Measurements from ENCODE around the gene RAPH1.

The RAPH1 gene

DNA sequence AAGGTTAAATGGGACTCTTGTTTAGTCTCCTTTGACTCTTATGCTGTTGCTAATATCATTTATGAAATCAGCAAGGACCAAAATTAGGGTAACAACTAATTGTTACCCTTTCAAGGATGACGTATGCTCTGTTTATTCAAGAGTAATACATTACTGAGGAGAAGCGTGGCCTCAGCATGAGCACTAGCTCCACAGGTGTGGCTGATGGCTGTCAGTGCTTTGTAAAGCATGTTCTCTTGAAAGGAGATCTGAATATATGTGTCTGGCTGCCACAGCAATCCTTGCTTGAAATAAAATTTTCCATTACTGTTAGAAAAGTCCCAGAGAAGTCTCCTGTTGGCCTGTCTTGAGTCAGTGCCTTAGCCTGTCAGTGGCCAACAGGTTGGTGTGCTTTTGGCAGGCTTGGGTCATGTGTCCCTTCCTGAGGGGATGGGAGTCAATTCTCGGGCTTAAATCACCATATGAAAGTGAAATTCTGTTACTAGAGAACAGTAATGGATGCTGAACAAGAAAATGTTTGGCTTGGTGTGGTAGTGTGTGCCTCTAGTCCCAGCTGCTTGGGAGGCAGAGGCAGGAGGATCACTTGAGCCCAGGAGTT, 174.2 kb downstream of the RAPH1 start:
- H3K4me1 ChIP-seq (ENCODE audit: insufficient read depth, low read length): no peaks in the 10 kb centered on the region
- H3K9ac ChIP-seq (ENCODE audit: low read depth, low read length): no peak overlapping the region
- peaks cover 10% of the 10 kb centered on the region for H3K36me3 ChIP-seq (ENCODE audit: insufficient read depth, low read length)
- H3K9me3 ChIP-seq (ENCODE audit: insufficient read depth, low read depth, low read length): no peaks in the 10 kb centered on the region
- H3K4me3 ChIP-seq (ENCODE audit: low read length): no peak overlapping the region
- 90% methylated on average over 3 of the region's 3 CpGs for WGBS
- no peak overlapping the region for H3K27ac ChIP-seq (ENCODE audit: low read depth, low read length)
- no peaks in the 10 kb centered on the region for H3K27me3 ChIP-seq (ENCODE audit: insufficient read depth, low read length)

DNA sequence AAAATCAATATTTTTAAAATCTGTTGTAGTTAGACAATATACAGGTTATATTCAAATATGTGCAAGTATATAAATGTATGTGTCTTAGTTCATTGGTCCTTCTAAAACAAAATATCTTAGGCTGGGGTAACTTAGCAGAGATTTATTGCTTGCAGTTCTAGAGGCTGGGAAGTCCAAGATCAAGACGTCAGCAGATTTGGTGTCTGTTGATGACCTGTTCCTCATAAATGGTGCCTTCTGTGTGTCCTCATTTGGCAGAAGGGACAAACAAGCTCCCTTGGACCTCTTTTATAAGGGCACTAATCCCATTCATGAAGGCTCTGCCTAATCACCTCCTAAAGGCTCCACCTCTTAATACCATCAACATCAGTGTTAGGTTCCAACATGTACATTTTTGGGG, 175.7 kb downstream of the RAPH1 start:
- Histone ChIP-seq H3K36me3 (ENCODE audit: insufficient read depth, low read length) (peaks cover 18% of the 10 kb centered on the region), H3K4me1 (ENCODE audit: insufficient read depth, low read length) (no peaks in the 10 kb centered on the region), H3K9me3 (ENCODE audit: insufficient read depth, low read depth, low read length) (no peaks in the 10 kb centered on the region), H3K4me3 (ENCODE audit: low read length) (no peak overlapping the region), H3K27me3 (ENCODE audit: insufficient read depth, low read length) (no peaks in the 10 kb centered on the region), H3K27ac (ENCODE audit: low read depth, low read length) (no peak overlapping the region), H3K9ac (ENCODE audit: low read depth, low read length) (no peak overlapping the region)
- WGBS: 86% methylated on average over 1 of the region's 1 CpG

DNA sequence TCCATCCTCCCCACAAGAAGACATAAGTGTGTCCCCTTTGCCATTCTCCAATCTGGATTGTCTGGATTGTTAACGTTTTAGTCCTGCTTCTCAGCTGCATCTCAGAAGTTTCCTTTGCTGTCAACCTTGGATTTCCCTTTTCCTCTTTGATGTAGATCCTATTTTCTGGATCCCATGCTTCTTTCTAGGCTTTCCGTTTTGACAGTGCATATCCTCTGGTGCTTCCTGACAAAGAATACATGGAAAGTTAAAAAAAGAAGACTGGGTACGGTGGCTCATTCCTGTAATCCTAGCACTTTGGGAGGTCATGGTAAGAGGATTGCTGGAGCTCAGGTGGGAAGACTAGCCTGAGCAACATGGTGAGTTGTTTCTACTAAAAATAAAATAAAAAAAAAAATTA, 180.1 kb downstream of the RAPH1 start:
- Histone ChIP-seq H3K9ac (ENCODE audit: low read depth, low read length) (no peak overlapping the region), H3K9me3 (ENCODE audit: insufficient read depth, low read depth, low read length) (no peaks in the 10 kb centered on the region), H3K36me3 (ENCODE audit: insufficient read depth, low read length) (peaks cover 23% of the 10 kb centered on the region), H3K4me1 (ENCODE audit: insufficient read depth, low read length) (no peaks in the 10 kb centered on the region), H3K27me3 (ENCODE audit: insufficient read depth, low read length) (no peaks in the 10 kb centered on the region), H3K4me3 (ENCODE audit: low read length) (no peak overlapping the region), H3K27ac (ENCODE audit: low read depth, low read length) (no peak overlapping the region)
- 96% methylated on average over 3 of the region's 3 CpGs for WGBS

DNA sequence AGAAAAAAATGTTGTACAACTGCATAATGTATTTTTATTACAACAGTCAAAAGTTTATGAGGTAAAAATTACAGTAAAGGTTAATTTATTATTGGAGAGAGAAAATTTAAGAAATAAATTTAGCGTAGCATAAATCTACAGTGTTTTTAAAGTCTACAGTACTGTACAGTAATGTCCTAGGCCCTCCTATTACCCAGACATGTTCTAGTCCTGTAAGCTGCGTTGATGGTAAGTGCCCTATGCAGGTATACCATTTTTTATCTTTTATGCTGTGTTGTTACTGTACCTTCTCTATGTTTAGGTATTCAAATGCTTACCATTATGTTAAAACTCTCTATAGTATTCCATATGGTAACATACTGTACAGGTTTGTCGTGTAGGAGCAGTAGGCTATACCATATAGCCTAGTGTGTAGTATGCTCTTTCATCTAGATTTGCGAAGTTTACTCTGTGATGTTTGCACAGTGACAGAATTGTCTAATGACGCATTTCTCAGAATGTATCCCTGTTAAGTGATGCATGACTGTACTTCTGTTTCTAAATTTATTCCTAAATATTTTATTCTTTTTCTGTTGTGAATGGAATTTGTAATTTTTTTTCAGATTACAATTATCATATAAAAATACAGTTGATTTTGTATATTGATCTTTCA, 182.4 kb downstream of the RAPH1 start:
- 91% methylated on average over 5 of the region's 5 CpGs for WGBS
- H3K9ac ChIP-seq (ENCODE audit: low read depth, low read length): no peak overlapping the region
- H3K4me1 ChIP-seq (ENCODE audit: insufficient read depth, low read length): no peaks in the 10 kb centered on the region
- no peaks in the 10 kb centered on the region for H3K27me3 ChIP-seq (ENCODE audit: insufficient read depth, low read length)
- H3K4me3 ChIP-seq (ENCODE audit: low read length): no peak overlapping the region
- no peaks in the 10 kb centered on the region for H3K9me3 ChIP-seq (ENCODE audit: insufficient read depth, low read depth, low read length)
- peaks cover 12% of the 10 kb centered on the region; the same call in 1 of the 2 replicates for H3K36me3 ChIP-seq (ENCODE audit: insufficient read depth, low read length)
- H3K27ac ChIP-seq (ENCODE audit: low read depth, low read length): no peak overlapping the region

GRCh38 chr2:203347375-203347774, 187.7 kb downstream of the RAPH1 start:
- peaks cover 16% of the 10 kb centered on the region for H3K36me3 ChIP-seq (ENCODE audit: insufficient read depth, low read length)
- no peak overlapping the region for H3K27ac ChIP-seq (ENCODE audit: low read depth, low read length)
- H3K9ac ChIP-seq (ENCODE audit: low read depth, low read length): no peak overlapping the region
- H3K27me3 ChIP-seq (ENCODE audit: insufficient read depth, low read length): no peaks in the 10 kb centered on the region
- peaks cover 7% of the 10 kb centered on the region; the same call in 1 of the 2 replicates for H3K4me1 ChIP-seq (ENCODE audit: insufficient read depth, low read length)
- WGBS: 98% methylated on average over 4 of the region's 4 CpGs
- H3K9me3 ChIP-seq (ENCODE audit: insufficient read depth, low read depth, low read length): no peaks in the 10 kb centered on the region
- no peak overlapping the region for H3K4me3 ChIP-seq (ENCODE audit: low read length)

DNA sequence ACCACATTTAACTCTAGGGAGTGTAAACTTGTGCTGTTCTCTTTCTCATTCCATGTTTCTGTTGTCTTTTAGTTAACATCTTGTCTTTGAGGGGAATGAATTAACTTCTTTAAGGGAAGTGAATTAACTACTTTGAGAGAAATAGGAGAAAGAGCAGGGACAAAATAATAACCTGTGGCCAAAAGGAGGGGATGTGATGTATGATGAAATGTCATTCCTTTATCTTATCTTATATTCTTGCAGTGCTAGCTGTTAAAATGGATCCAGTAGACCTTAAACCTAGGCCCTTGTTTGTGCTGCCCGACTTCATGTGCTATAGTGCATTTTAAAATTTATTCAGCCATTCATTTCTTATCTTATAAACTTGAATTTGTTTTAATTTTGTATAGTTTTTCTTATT, 188.5 kb downstream of the RAPH1 start:
- H3K27me3 ChIP-seq (ENCODE audit: insufficient read depth, low read length): no peaks in the 10 kb centered on the region
- no peaks in the 10 kb centered on the region for H3K9me3 ChIP-seq (ENCODE audit: insufficient read depth, low read depth, low read length)
- H3K4me1 ChIP-seq (ENCODE audit: insufficient read depth, low read length): peaks cover 7% of the 10 kb centered on the region; the same call in 1 of the 2 replicates
- no peak overlapping the region for H3K9ac ChIP-seq (ENCODE audit: low read depth, low read length)
- H3K36me3 ChIP-seq (ENCODE audit: insufficient read depth, low read length): peaks cover 11% of the 10 kb centered on the region
- H3K4me3 ChIP-seq (ENCODE audit: low read length): no peak overlapping the region
- no peak overlapping the region for H3K27ac ChIP-seq (ENCODE audit: low read depth, low read length)
- no CpG with 5 or more reads among the region's 1 CpG for WGBS

GRCh38 chr2:203344667-203345066, 190.4 kb downstream of the RAPH1 start:
- peaks cover 13% of the 10 kb centered on the region for H3K36me3 ChIP-seq (ENCODE audit: insufficient read depth, low read length)
- H3K4me1 ChIP-seq (ENCODE audit: insufficient read depth, low read length): peaks cover 21% of the 10 kb centered on the region
- no peak overlapping the region for H3K27ac ChIP-seq (ENCODE audit: low read depth, low read length)
- no peaks in the 10 kb centered on the region for H3K27me3 ChIP-seq (ENCODE audit: insufficient read depth, low read length)
- H3K9ac ChIP-seq (ENCODE audit: low read depth, low read length): no peak overlapping the region
- WGBS: 98% methylated on average over 12 of the region's 12 CpGs
- no peak overlapping the region for H3K4me3 ChIP-seq (ENCODE audit: low read length)
- H3K9me3 ChIP-seq (ENCODE audit: insufficient read depth, low read depth, low read length): no peaks in the 10 kb centered on the region

Measured in HUES64 (cell line).